Adrenal gland (tissue), 19 donors: ENCODE data around the gene CERK. TPM values are rescaled to one million over a fixed set of nuclear protein-coding genes. Genes with fewer than 3 reads are reported as not detected.
"Not testable (repeated sequence)": the region's sequence is repeated elsewhere in the genome, so short reads cannot be mapped to it uniquely, and the experiment has no call there.

Experiments used
- DNase-seq, 7 donors: peaks; one replicate each; pipeline ENCODE4 v3.0.0-alpha.2; 2019 to 2020
- H3K27ac ChIP-seq, 5 donors: fragments of 200-600 bp; sonication (generic) in 4 of 5; 1 replicate in 3 of 5; 2 replicates in 2 of 5; pipeline versions ENCODE4 v1.5.1 to v1.8.0; 2016 to 2020; ENCODE audit warnings: mild to moderate bottlenecking in 1 of 5
- H3K27me3 ChIP-seq: fragments of 200-600 bp; 2 replicates; pipeline ENCODE4 v1.8.0; 2021
- H3K36me3 ChIP-seq, 2 donors: fragments of 200-600 bp; replicated peaks in 1 of 2; 1 replicate in 1 of 2; 2 replicates in 1 of 2; pipeline versions ENCODE4 v1.5.1 to v1.8.0; 2018 to 2022
- H3K4me1 ChIP-seq, 2 donors: fragments of 200-600 bp; replicated peaks in 1 of 2; 1 replicate in 1 of 2; 2 replicates in 1 of 2; pipeline versions ENCODE4 v1.5.1 to v1.8.0; 2018 to 2021
- H3K4me3 ChIP-seq, 4 donors: fragments of 200-600 bp; sonication (generic) in 3 of 4; one replicate each; pipeline ENCODE4 v1.5.1; 2016 to 2018
- H3K9me3 ChIP-seq, 3 donors: fragments of 200-600 bp; sonication (generic) in 1 of 3; replicated peaks in 1 of 3; 1 replicate in 2 of 3; 2 replicates in 1 of 3; pipeline versions ENCODE4 v1.5.1 to v1.8.0; 2016 to 2021
- POLR2A ChIP-seq, 2 donors: fragments of 450-650 bp; IDR thresholded peaks; one replicate each; pipeline ENCODE4 v1.6.1; 2017; ENCODE audit warnings: antibody characterized with exemption in 2 of 2, mild to moderate bottlenecking in 2 of 2, moderate library complexity in 1 of 2
- WGBS, 4 donors: extraction: QIAGEN DNeasy Blood & Tissue Kit in 2 of 4; methylation state at CpG; one replicate each; pipeline versions ENCODE4 v1.1.5 to v1.1.7; 2013 to 2017; 5-methylcytosine and 5-hydroxymethylcytosine counted together
- intact Hi-C, 2 donors: fragments of 100-400 bp; cut with DNase I; formaldehyde crosslinking; loops; one replicate each; pipeline versions ENCODE4 v1.14.1 to v1.15.0; 2022 to 2023
- long read RNA-seq, 10 donors: library from polyadenylated mRNA in 3 of 10; unstranded in 2 of 10; stranded (forward) in 1 of 10; transcript quantifications; one replicate each; pipeline ENCODE4 v2.0.0 and lab custom pipeline, GENCODE V29; 2021 to 2026
- polyA plus RNA-seq, 3 donors: library from polyadenylated mRNA; stranded (reverse); fragments of 200-250 nt in 2 of 3; fragments of 350-450 nt in 1 of 3; fragmentation: Illumina TruSeq in 1 of 3; extraction: RNeasy Lipid Tissue Mini Kit (QIAGEN cat#74804) in 1 of 3; gene quantifications; one replicate each; pipeline ENCODE4 v1.2.3, GENCODE V29; 2013 to 2014
- total RNA-seq, 9 donors: library from RNA; depleted of rRNA in 4 of 9; stranded (reverse); fragments of >200 nt in 4 of 9; fragments of 120-200 nt in 1 of 9; fragmentation: NEBNext Ultra II Directional in 1 of 9; extraction: Animal tissue kit (Norgen Biotek cat#: 25700) in 1 of 9; gene quantifications; one replicate each; pipeline versions ENCODE4 v1.1.0 to v1.2.4, GENCODE V29; 2013 to 2023
- TF ChIP-seq, protein P1 (sequence below), 6 experiments: fragments of 450-650 bp in 4 of 6; fragments of 200-600 bp in 2 of 6; sonication (generic) in 1 of 6; IDR thresholded peaks; 1 replicate in 5 of 6; 2 replicates in 1 of 6; pipeline versions ENCODE4 v1.5.1 to v1.8.0; 2016 to 2021; ENCODE audit warnings: antibody characterized with exemption in 6 of 6, mild to moderate bottlenecking in 2 of 6, moderate library complexity in 1 of 6
- donor health status: healthy with polysubstance abuse.
- donor health status: Bipolar disorder and iron deficiency.
- donor health status: DM: yes; HTN: yes; CAD: no.
- donor health status: DM: no; HTN: no; CAD: no.
- donor health status: DM: no; HTN: no; CAD: no.
- donor health status: DM: yes; HTN: yes; CAD: no.

Gene CERK, protein sequence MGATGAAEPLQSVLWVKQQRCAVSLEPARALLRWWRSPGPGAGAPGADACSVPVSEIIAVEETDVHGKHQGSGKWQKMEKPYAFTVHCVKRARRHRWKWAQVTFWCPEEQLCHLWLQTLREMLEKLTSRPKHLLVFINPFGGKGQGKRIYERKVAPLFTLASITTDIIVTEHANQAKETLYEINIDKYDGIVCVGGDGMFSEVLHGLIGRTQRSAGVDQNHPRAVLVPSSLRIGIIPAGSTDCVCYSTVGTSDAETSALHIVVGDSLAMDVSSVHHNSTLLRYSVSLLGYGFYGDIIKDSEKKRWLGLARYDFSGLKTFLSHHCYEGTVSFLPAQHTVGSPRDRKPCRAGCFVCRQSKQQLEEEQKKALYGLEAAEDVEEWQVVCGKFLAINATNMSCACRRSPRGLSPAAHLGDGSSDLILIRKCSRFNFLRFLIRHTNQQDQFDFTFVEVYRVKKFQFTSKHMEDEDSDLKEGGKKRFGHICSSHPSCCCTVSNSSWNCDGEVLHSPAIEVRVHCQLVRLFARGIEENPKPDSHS
- 10 to 100 TPM; 28.8 to 92.1 (median 45.6) TPM for total RNA-seq
- polyA plus RNA-seq = 10 to 100 TPM; 18.6 to 24.3 (median 19.5) TPM
- long read RNA-seq, donor 1, full-length matches to known transcripts = 6 of 6 reads
- long read RNA-seq, donor 1, partial matches to known transcripts = 0 of 6 reads
- long read RNA-seq, donor 1, other reads (novel, unspliced or antisense) = 0 of 6 reads
- long read RNA-seq, donor 2 = 0 reads
- long read RNA-seq, donor 3 = 0 reads
- long read RNA-seq, donor 4, partial matches to known transcripts = 0 of 7 reads
- long read RNA-seq, donor 4, other reads (novel, unspliced or antisense) = 7 of 7 reads
- long read RNA-seq, donor 5, full-length matches to known transcripts = 82 of 100 reads
- long read RNA-seq, donor 5, partial matches to known transcripts = 5 of 100 reads
- long read RNA-seq, donor 5, other reads (novel, unspliced or antisense) = 13 of 100 reads
- long read RNA-seq, donor 6, partial matches to known transcripts = 0 of 9 reads
- long read RNA-seq, donor 6, other reads (novel, unspliced or antisense) = 9 of 9 reads
- long read RNA-seq, donor 7, full-length matches to known transcripts = 2 of 2 reads
- long read RNA-seq, donor 7, partial matches to known transcripts = 0 of 2 reads
- long read RNA-seq, donor 7, other reads (novel, unspliced or antisense) = 0 of 2 reads
- long read RNA-seq, donor 8, full-length matches to known transcripts = 9 of 9 reads
- long read RNA-seq, donor 8, partial matches to known transcripts = 0 of 9 reads
- long read RNA-seq, donor 8, other reads (novel, unspliced or antisense) = 0 of 9 reads
- long read RNA-seq, donor 9 = 0 reads
- long read RNA-seq, donor 10, full-length matches to known transcripts = 3 of 3 reads
- long read RNA-seq, donor 10, partial matches to known transcripts = 0 of 3 reads
- long read RNA-seq, donor 10, other reads (novel, unspliced or antisense) = 0 of 3 reads

GRCh38 chr22:46737976-46738646, at the start of gene CERK:
CERK (minus strand) TSS chr22:46738252; CDS start chr22:46738148, 104 bp downstream.
- intact Hi-C loops = loop anchor here in 1 of 2 donors (10.0 kb wide), 1 partner anchor 163 kb away; no protein-coding TSS in a partner anchor
- peak within 1 kb of the TSS; percentile 27 to 86 (median 54) for H3K4me3 ChIP-seq
- DNase-seq = peak; percentile 78 to 91 (median 83)
- H3K36me3 ChIP-seq = no peaks in the 10 kb centered on the region
- WGBS, 4 donors = 0 to 1% (median 0%) methylated on average over 14 to 98 of the region's 99 CpGs
- TF ChIP-seq, protein P1, sequence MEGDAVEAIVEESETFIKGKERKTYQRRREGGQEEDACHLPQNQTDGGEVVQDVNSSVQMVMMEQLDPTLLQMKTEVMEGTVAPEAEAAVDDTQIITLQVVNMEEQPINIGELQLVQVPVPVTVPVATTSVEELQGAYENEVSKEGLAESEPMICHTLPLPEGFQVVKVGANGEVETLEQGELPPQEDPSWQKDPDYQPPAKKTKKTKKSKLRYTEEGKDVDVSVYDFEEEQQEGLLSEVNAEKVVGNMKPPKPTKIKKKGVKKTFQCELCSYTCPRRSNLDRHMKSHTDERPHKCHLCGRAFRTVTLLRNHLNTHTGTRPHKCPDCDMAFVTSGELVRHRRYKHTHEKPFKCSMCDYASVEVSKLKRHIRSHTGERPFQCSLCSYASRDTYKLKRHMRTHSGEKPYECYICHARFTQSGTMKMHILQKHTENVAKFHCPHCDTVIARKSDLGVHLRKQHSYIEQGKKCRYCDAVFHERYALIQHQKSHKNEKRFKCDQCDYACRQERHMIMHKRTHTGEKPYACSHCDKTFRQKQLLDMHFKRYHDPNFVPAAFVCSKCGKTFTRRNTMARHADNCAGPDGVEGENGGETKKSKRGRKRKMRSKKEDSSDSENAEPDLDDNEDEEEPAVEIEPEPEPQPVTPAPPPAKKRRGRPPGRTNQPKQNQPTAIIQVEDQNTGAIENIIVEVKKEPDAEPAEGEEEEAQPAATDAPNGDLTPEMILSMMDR (IDR thresholded peaks at IDR 0.05) = no peak
- peak in 1 of 2 donors; percentile 56 for TF ChIP-seq POLR2A (IDR thresholded peaks at IDR 0.05)
- no peaks in the 10 kb centered on the region for H3K9me3 ChIP-seq
- peaks cover 41 to 51% of the 10 kb centered on the region in 2 donors for H3K4me1 ChIP-seq
- peak within 1 kb of the TSS; percentile 45 to 98 (median 81) for H3K27ac ChIP-seq
- H3K27me3 ChIP-seq = no peaks in the 10 kb centered on the region

GRCh38 chr22:46783721-46784120, 45.7 kb upstream of the CERK start:
- no peaks in the 10 kb centered on the region for H3K36me3 ChIP-seq
- H3K4me1 ChIP-seq = peaks cover 0 to 10% of the 10 kb centered on the region in 2 donors
- TF ChIP-seq, protein P1 (IDR thresholded peaks at IDR 0.05) = no peak
- no peak for TF ChIP-seq POLR2A (IDR thresholded peaks at IDR 0.05)
- DNase-seq = no peak
- 60 to 68% (median 67%) methylated on average over 3 of the region's 3 CpGs for WGBS, 4 donors
- H3K27ac ChIP-seq = no peak overlapping the region
- no peak overlapping the region for H3K4me3 ChIP-seq
- intact Hi-C loops = no loop called here
- peaks cover 0 to 5% (median 0%) of the 10 kb centered on the region in 3 donors for H3K9me3 ChIP-seq
- H3K27me3 ChIP-seq = no peaks in the 10 kb centered on the region

DNA sequence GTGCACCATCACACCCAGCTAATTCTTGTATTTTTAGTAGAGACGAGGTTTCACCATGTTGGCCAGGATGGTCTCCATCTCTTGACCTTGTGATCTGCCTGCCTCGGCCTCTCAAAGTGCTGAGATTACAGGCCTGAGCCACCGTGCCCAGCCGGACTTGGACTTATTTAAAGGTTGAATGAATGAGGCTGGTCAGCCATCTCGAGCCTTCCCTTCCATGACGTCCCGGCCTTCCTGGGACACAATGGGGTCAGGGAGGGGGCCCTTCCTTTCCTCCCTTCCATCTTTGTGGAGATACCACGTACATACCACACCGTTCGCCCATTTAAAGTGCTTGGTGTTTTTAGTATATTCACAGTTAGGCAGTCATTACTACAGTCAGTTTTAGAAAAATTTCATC, 44.1 kb upstream of the CERK start:
- H3K9me3 ChIP-seq, intact Hi-C loops, H3K36me3 ChIP-seq, DNase-seq, H3K27ac ChIP-seq, H3K27me3 ChIP-seq, H3K4me1 ChIP-seq, H3K4me3 ChIP-seq: not testable (repeated sequence)
- WGBS, 4 donors = 91 to 95% (median 93%) methylated on average over 10 of the region's 10 CpGs

- intact Hi-C loops = no loop called here
- Histone ChIP-seq H3K27me3 (no peaks in the 10 kb centered on the region), H3K4me3 (no peak overlapping the region), H3K36me3 (no peaks in the 10 kb centered on the region), H3K27ac (no peak overlapping the region), H3K4me1 (peaks cover 13 to 17% of the 10 kb centered on the region in 2 donors), H3K9me3 (peaks cover 0 to 4% (median 0%) of the 10 kb centered on the region in 3 donors)
- TF ChIP-seq, protein P1 (IDR thresholded peaks at IDR 0.05) = no peak
- TF ChIP-seq POLR2A (IDR thresholded peaks at IDR 0.05) = no peak
- 96 to 100% (median 96%) methylated on average over 9 of the region's 9 CpGs for WGBS, 4 donors
- no peak for DNase-seq
Measured at GRCh38 chr22:46781291-46781690, 43.2 kb upstream of the CERK start.
